Pancreas (tissue), 10 donors: ENCODE data around the gene RRP1B. TPM values are rescaled to one million over a fixed set of nuclear protein-coding genes. Genes with fewer than 3 reads are reported as not detected.
"Not testable (repeated sequence)": the region's sequence is repeated elsewhere in the genome, so short reads cannot be mapped to it uniquely, and the experiment has no call there.

Experiments
- ATAC-seq, 4 donors: fragments of 200-7000 bp; cut with Tn5 transposase; one replicate each; pipeline versions ENCODE4 v1.8.0 to v1.9.1; 2020; ENCODE audit warnings: mild to moderate bottlenecking in 4 of 4, moderate library complexity in 4 of 4
- DNase-seq, 6 donors: peaks; one replicate each; pipeline ENCODE4 v3.0.0-alpha.2; 2020
- FAIRE-seq: peaks from 2 replicates; lab custom pipeline; 2012; peaks lifted over from hg19 to GRCh38; lab: Jason Lieb, UNC
- H3K27ac ChIP-seq, 4 donors: fragments of 200-600 bp; sonication (generic); 1 replicate in 3 of 4; 2 replicates in 1 of 4; pipeline versions ENCODE4 v1.5.0 to v1.8.0; 2020
- H3K27me3 ChIP-seq, 4 donors: fragments of 200-600 bp; one replicate each; pipeline ENCODE4 v1.8.0; 2021
- H3K36me3 ChIP-seq, 3 donors: fragments of 200-600 bp; sonication (generic) in 1 of 3; one replicate each; pipeline versions ENCODE4 v1.5.0 to v1.8.0; 2020 to 2021
- H3K4me1 ChIP-seq, 3 donors: fragments of 200-600 bp; one replicate each; pipeline ENCODE4 v1.8.0; 2021
- H3K4me3 ChIP-seq, 4 donors: fragments of 200-600 bp; sonication (generic) in 2 of 4; one replicate each; pipeline versions ENCODE4 v1.5.0 to v1.8.0; 2020 to 2021
- H3K9me3 ChIP-seq, 4 donors: fragments of 200-600 bp; one replicate each; pipeline ENCODE4 v1.8.0; 2021
- CTCF ChIP-seq, 4 donors: fragments of 200-600 bp; sonication (generic) in 3 of 4; IDR thresholded peaks; one replicate each; pipeline versions ENCODE4 v1.5.0 to v1.8.0; 2021; ENCODE audit warnings: antibody characterized with exemption in 4 of 4
- WGBS, 2 donors: extraction: QIAGEN DNeasy Blood & Tissue Kit; methylation state at CpG; one replicate each; pipeline ENCODE4 v1.1.7; 2013; 5-methylcytosine and 5-hydroxymethylcytosine counted together
- intact Hi-C, 3 donors: fragments of 100-400 bp; cut with DNase I; formaldehyde crosslinking; loops; one replicate each; pipeline versions ENCODE4 v1.11.1 to v1.14.2; 2022
- polyA plus RNA-seq, 2 donors: library from polyadenylated mRNA; stranded (reverse); fragments of 200-250 nt; gene quantifications; one replicate each; pipeline ENCODE4 v1.2.3, GENCODE V29; 2013
- total RNA-seq, 6 donors: library from RNA; stranded (reverse); fragmentation: NEBNext Ultra II Directional in 4 of 6; extraction: Animal tissue kit (Norgen Biotek cat#: 25700) in 4 of 6; gene quantifications; one replicate each; pipeline versions ENCODE4 v1.2.1 to v1.2.4, GENCODE V29; 2021 to 2023
- donor health status: healthy with polysubstance abuse.
- donor health status: DM: no; HTN: no; CAD: no; lungs with moderate emphysema.
- donor health status: DM: no; HTN: no; CAD: no.
- donor health status: control.
- donor health status: control.
- donor health status: Bipolar disorder and iron deficiency.
- donor health status: DM: yes; HTN: yes; CAD: no.
- donor health status: DM: no; HTN: no; CAD: no.
- donor health status: DM: no; HTN: no; CAD: no.
- donor health status: DM: yes; HTN: yes; CAD: no.

RRP1B gene
- 10 to 100 TPM in 3 of 6 donors, 1 to 10 TPM in 3; 7.2 to 13.3 (median 9.7) TPM for total RNA-seq
- 1 to 10 TPM; 4.4 to 5.4 TPM for polyA plus RNA-seq

- DNase-seq (peak; percentile 70 to 94 (median 88)), FAIRE-seq (no peak), ATAC-seq (peak; percentile 94 to 98 (median 98))
- Histone ChIP-seq H3K36me3 (peaks cover 0 to 7% (median 0%) of the 10 kb centered on the region in 3 donors), H3K9me3 (no peaks in the 10 kb centered on the region), H3K27me3 (no peaks in the 10 kb centered on the region), H3K27ac (peak within 1 kb of the TSS; percentile 71 to 82 (median 79)), H3K4me1 (peaks cover 0 to 15% (median 0%) of the 10 kb centered on the region in 3 donors), H3K4me3 (peak within 1 kb of the TSS; percentile 71 to 100 (median 92))
- TF ChIP-seq CTCF (IDR thresholded peaks at IDR 0.05), result no peak
- WGBS, 2 donors, result 3 to 4% methylated on average over 82 to 92 of the region's 92 CpGs
- intact Hi-C loops, result no loop called here
Measured at GRCh38 chr21:43659136-43660000, at the start of gene RRP1B, which contains the start of gene HSF2BP. RRP1B (plus strand) TSS chr21:43659560; CDS start chr21:43659665, 105 bp downstream. HSF2BP (minus strand) TSS chr21:43659488; CDS start chr21:43658096, 1,392 bp downstream.

- WGBS, 2 donors, result 36 to 39% methylated on average over 8 of the region's 8 CpGs
- intact Hi-C loops, result no loop called here
- no peaks in the 10 kb centered on the region for H3K4me1 ChIP-seq
- H3K27ac ChIP-seq, result no peak overlapping the region
- peak; percentile 50 to 65 (median 58) for TF ChIP-seq CTCF (IDR thresholded peaks at IDR 0.05)
- DNase-seq (peak; percentile 40 to 78 (median 68)), FAIRE-seq (no peak), ATAC-seq (peak; percentile 79 to 92 (median 88))
- no peaks in the 10 kb centered on the region for H3K9me3 ChIP-seq
- no peaks in the 10 kb centered on the region for H3K27me3 ChIP-seq
- H3K36me3 ChIP-seq, result no peaks in the 10 kb centered on the region
- no peak overlapping the region for H3K4me3 ChIP-seq
Measured at GRCh38 chr21:43611598-43612369, 47.6 kb upstream of the RRP1B start.

- Histone ChIP-seq H3K27ac (no peak overlapping the region), H3K4me1 (no peaks in the 10 kb centered on the region), H3K4me3 (no peak overlapping the region), H3K9me3 (no peaks in the 10 kb centered on the region), H3K36me3 (no peaks in the 10 kb centered on the region), H3K27me3 (no peaks in the 10 kb centered on the region)
- FAIRE-seq (no peak), DNase-seq (no peak), ATAC-seq (no peak)
- intact Hi-C loops, result no loop called here
- 88 to 91% methylated on average over 8 of the region's 8 CpGs for WGBS, 2 donors
- TF ChIP-seq CTCF (IDR thresholded peaks at IDR 0.05), result no peak
Measured at GRCh38 chr21:43613755-43614638, 45.4 kb upstream of the RRP1B start.

- intact Hi-C loops, result no loop called here
- no peak for TF ChIP-seq CTCF (IDR thresholded peaks at IDR 0.05)
- DNase-seq (no peak), FAIRE-seq (no peak), ATAC-seq (no peak)
- H3K27me3 ChIP-seq, result no peaks in the 10 kb centered on the region
- no peak overlapping the region for H3K4me3 ChIP-seq
- 80 to 84% methylated on average over 5 of the region's 5 CpGs for WGBS, 2 donors
- H3K27ac ChIP-seq, result no peak overlapping the region
- no peaks in the 10 kb centered on the region for H3K9me3 ChIP-seq
- H3K36me3 ChIP-seq, result no peaks in the 10 kb centered on the region
- H3K4me1 ChIP-seq, result no peaks in the 10 kb centered on the region
Measured at GRCh38 chr21:43614839-43615238, 44.5 kb upstream of the RRP1B start.

GRCh38 chr21:43616861-43617260 lies 42.5 kb upstream of the RRP1B start:
- H3K4me1 ChIP-seq, H3K4me3 ChIP-seq, FAIRE-seq, H3K27me3 ChIP-seq, intact Hi-C loops, DNase-seq, H3K9me3 ChIP-seq, H3K36me3 ChIP-seq, H3K27ac ChIP-seq, ATAC-seq: not testable (repeated sequence)
- WGBS, 2 donors, result 68 to 79% methylated on average over 3 of the region's 3 CpGs
